Colonic mucosa (tissue), 4 donors: ENCODE data around the gene ASB15. TPM values are rescaled to one million over a fixed set of nuclear protein-coding genes. Genes with fewer than 3 reads are reported as not detected.

Source experiments
- DNase-seq: peaks from one replicate; pipeline ENCODE4 v3.0.0-alpha.2; 2020
- H3K27ac ChIP-seq: fragments of 200-600 bp; one replicate; pipeline ENCODE4 v1.8.0; 2021
- H3K27me3 ChIP-seq: fragments of 200-600 bp; one replicate; pipeline ENCODE4 v1.8.0; 2021
- H3K36me3 ChIP-seq: fragments of 200-600 bp; one replicate; pipeline ENCODE4 v1.8.0; 2021
- H3K4me1 ChIP-seq: fragments of 200-600 bp; one replicate; pipeline ENCODE4 v1.8.0; 2021; ENCODE audit warnings: mild to moderate bottlenecking
- H3K4me3 ChIP-seq: fragments of 200-600 bp; one replicate; pipeline ENCODE4 v1.8.0; 2021
- H3K9ac ChIP-seq, 2 donors: one replicate each; pipeline ENCODE4 v1.7.0; 2013; ENCODE audit warnings: control low read depth in 2 of 2, low read depth in 2 of 2, low read length in 2 of 2
- H3K9me3 ChIP-seq: fragments of 200-600 bp; one replicate; pipeline ENCODE4 v1.8.0; 2021
- CTCF ChIP-seq: fragments of 200-600 bp; IDR thresholded peaks from one replicate; pipeline ENCODE4 v1.8.0; 2022; ENCODE audit warnings: antibody characterized with exemption, mild to moderate bottlenecking
- intact Hi-C: fragments of 100-400 bp; cut with DNase I; formaldehyde crosslinking; loops from one replicate; pipeline ENCODE4 v1.14.1; 2022
- total RNA-seq, 2 donors: library from RNA; stranded (reverse); fragmentation: NEBNext Ultra II Directional in 1 of 2; extraction: Animal tissue kit (Norgen Biotek cat#: 25700) in 1 of 2; gene quantifications; one replicate each; pipeline ENCODE4 v1.2.1, GENCODE V29; 2021
- donor health status: healthy.
- donor health status: DM: no; HTN: no; CAD: no.
- donor health status: DM: no; HTN: no; CAD: no.

The ASB15 gene
- total RNA-seq, 2 donors from 2014 or later, result not detected

- Histone ChIP-seq H3K9me3 (no peaks in the 10 kb centered on the region), H3K27me3 (peaks cover 3% of the 10 kb centered on the region), H3K36me3 (no peaks in the 10 kb centered on the region), H3K4me1 (no peaks in the 10 kb centered on the region), H3K4me3 (no peak overlapping the region), H3K9ac (no peak overlapping the region), H3K27ac (no peak overlapping the region)
- no peak for DNase-seq
- intact Hi-C loops, result loop anchor here (5.0 kb wide), 1 partner anchor 232 kb away; no protein-coding TSS in a partner anchor
- peak; percentile 18 for TF ChIP-seq CTCF
Observed at GRCh38 chr7:123635551-123636359, 34.1 kb downstream of the ASB15 start.

DNA sequence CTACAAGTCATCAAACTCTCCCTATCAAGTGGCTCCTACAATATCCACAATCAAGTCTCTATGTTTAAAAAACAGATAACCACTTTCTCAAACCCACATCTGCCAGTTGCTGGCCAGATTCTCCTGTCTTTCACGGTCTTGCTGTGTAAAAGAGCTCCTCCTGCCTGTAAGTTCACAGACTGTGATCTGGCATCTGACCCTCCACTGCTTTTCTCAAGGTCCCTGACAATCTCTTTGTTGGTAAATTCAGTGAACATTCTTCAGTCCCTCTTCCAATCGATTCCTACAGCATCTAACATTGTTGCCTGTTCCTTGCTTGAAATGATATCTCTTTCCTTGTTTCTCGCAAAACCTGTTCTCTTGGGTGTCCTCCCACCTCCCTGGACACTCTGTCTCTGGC, 35.6 kb downstream of the ASB15 start:
- Histone ChIP-seq H3K36me3 (no peaks in the 10 kb centered on the region), H3K4me1 (no peaks in the 10 kb centered on the region), H3K27me3 (peaks cover 3% of the 10 kb centered on the region), H3K27ac (no peak overlapping the region), H3K4me3 (no peak overlapping the region), H3K9ac (no peak overlapping the region), H3K9me3 (no peaks in the 10 kb centered on the region)
- DNase-seq, result no peak
- no peak for TF ChIP-seq CTCF
- intact Hi-C loops, result loop anchor here (5.0 kb wide), 1 partner anchor 230 kb away; no protein-coding TSS in a partner anchor

GRCh38 chr7:123637878-123638277, 36.3 kb downstream of the ASB15 start:
- intact Hi-C loops, result loop anchor here (5.0 kb wide), 1 partner anchor 229 kb away; no protein-coding TSS in a partner anchor
- H3K9ac ChIP-seq, result no peak overlapping the region
- no peaks in the 10 kb centered on the region for H3K9me3 ChIP-seq
- no peaks in the 10 kb centered on the region for H3K4me1 ChIP-seq
- H3K27ac ChIP-seq, result no peak overlapping the region
- H3K27me3 ChIP-seq, result peaks cover 3% of the 10 kb centered on the region
- no peak overlapping the region for H3K4me3 ChIP-seq
- DNase-seq, result no peak
- TF ChIP-seq CTCF, result no peak
- no peaks in the 10 kb centered on the region for H3K36me3 ChIP-seq

- no peak overlapping the region for H3K4me3 ChIP-seq
- intact Hi-C loops, result loop anchor here (5.0 kb wide), 1 partner anchor 228 kb away; no protein-coding TSS in a partner anchor
- no peak for TF ChIP-seq CTCF
- no peaks in the 10 kb centered on the region for H3K36me3 ChIP-seq
- H3K27me3 ChIP-seq, result peaks cover 3% of the 10 kb centered on the region
- H3K9ac ChIP-seq, result no peak overlapping the region
- no peak for DNase-seq
- no peaks in the 10 kb centered on the region for H3K9me3 ChIP-seq
- no peaks in the 10 kb centered on the region for H3K4me1 ChIP-seq
- H3K27ac ChIP-seq, result no peak overlapping the region
Observed at GRCh38 chr7:123639631-123640030, 38.0 kb downstream of the ASB15 start.

GRCh38 chr7:123640583-123640982, 39.0 kb downstream of the ASB15 start:
- no peaks in the 10 kb centered on the region for H3K4me1 ChIP-seq
- H3K9ac ChIP-seq, result no peak overlapping the region
- H3K27me3 ChIP-seq, result peaks cover 3% of the 10 kb centered on the region
- H3K9me3 ChIP-seq, result no peaks in the 10 kb centered on the region
- DNase-seq, result no peak
- intact Hi-C loops, result no loop called here
- no peak overlapping the region for H3K27ac ChIP-seq
- H3K36me3 ChIP-seq, result no peaks in the 10 kb centered on the region
- no peak overlapping the region for H3K4me3 ChIP-seq
- TF ChIP-seq CTCF, result no peak
